Activated CD4-positive, alpha-beta T cell treated with anti-CD3 and anti-CD28 coated beads for 36 hours (primary cell): ENCODE measurements around the gene PMVK. TPM values are rescaled to one million over a fixed set of nuclear protein-coding genes. Genes with fewer than 3 reads are reported as not detected.

ENCODE experiments used
- ATAC-seq: fragments of 200-7000 bp; cut with Tn5 transposase; one replicate; pipeline ENCODE4 v1.10.0; 2021; ENCODE audit warnings: mild to moderate bottlenecking, moderate library complexity
- CTCF ChIA-PET: fragments of 350-600 bp; sonication (Branson Sonifier 250); formaldehyde crosslinking; loops from one replicate; lab custom pipeline; 2021; ENCODE audit warnings: antibody characterized with exemption; lab: Charles Lee
- POLR2A ChIA-PET: fragments of 350-600 bp; sonication (Branson Sonifier 250); formaldehyde crosslinking; loops from one replicate; lab custom pipeline; 2021; ENCODE audit warnings: antibody characterized with exemption, inconsistent platforms; lab: Charles Lee
- DNase-seq: peaks from one replicate; pipeline ENCODE4 v3.0.0-alpha.2; 2020
- H3K27ac Mint-ChIP-seq: one replicate; pipeline ENCODE4 v1.8.0; 2021; ENCODE audit warnings: mixed read lengths
- H3K27me3 Mint-ChIP-seq: one replicate; pipeline ENCODE4 v1.8.0; 2021; ENCODE audit warnings: mixed read lengths
- H3K36me3 Mint-ChIP-seq: one replicate; pipeline ENCODE4 v1.8.0; 2021; ENCODE audit warnings: low read depth, mixed read lengths
- H3K4me1 Mint-ChIP-seq: one replicate; pipeline ENCODE4 v1.8.0; 2021; ENCODE audit warnings: mixed read lengths
- H3K4me3 Mint-ChIP-seq: one replicate; pipeline ENCODE4 v1.8.0; 2021; ENCODE audit warnings: mild to moderate bottlenecking, moderate library complexity, mixed read lengths
- H3K9me3 Mint-ChIP-seq: one replicate; pipeline ENCODE4 v1.8.0; 2021; ENCODE audit warnings: low read depth, mixed read lengths
- intact Hi-C, 2 experiments: fragments of 100-400 bp; cut with DNase I in 1 of 2; cut with micrococcal nuclease in 1 of 2; formaldehyde crosslinking; loops; one replicate each; pipeline versions ENCODE4 v1.14.2 to v1.15.1; 2022 to 2024; cut with DNase I, micrococcal nuclease
- total RNA-seq, 2 experiments: library from RNA; stranded (reverse); gene quantifications; one replicate each; pipeline ENCODE4 v1.2.3, GENCODE V29; 2021

PMVK gene
- total RNA-seq, 2 experiments from 2014 or later, result 17.0 to 36.9 TPM

- DNase-seq (no peak), ATAC-seq (no peak)
- peaks cover 12% of the 10 kb centered on the region for H3K36me3 Mint-ChIP-seq
- no peaks in the 10 kb centered on the region for H3K27me3 Mint-ChIP-seq
- H3K4me3 Mint-ChIP-seq, result peak overlapping the region; percentile 73
- H3K9me3 Mint-ChIP-seq, result no peaks in the 10 kb centered on the region
- ChIA-PET POLR2A (interaction anchor here (0.5 to 3.0 kb wide), 2 partner anchors 17 to 44 kb away, joined by 3 to 10 read pairs; partner anchors contain the start of gene PMVK), CTCF (interaction anchor here (0.7 to 3.3 kb wide), 9 partner anchors 21 to 393 kb away, joined by 3 to 15 read pairs (median 5); partner anchors contain the start of genes ADAM15 and CKS1B)
- H3K4me1 Mint-ChIP-seq, result peaks cover 78% of the 10 kb centered on the region
- intact Hi-C loops, result no loop called here
- H3K27ac Mint-ChIP-seq, result peak overlapping the region; percentile 95
These were observed 16.1 kb upstream of the PMVK start for GRCh38 chr1:154952664-154953063.

- peak overlapping the region; percentile 73 for H3K4me3 Mint-ChIP-seq
- ChIA-PET CTCF (interaction anchor here (0.7 to 3.3 kb wide), 11 partner anchors 22 to 393 kb away, joined by 3 to 15 read pairs (median 4); partner anchors contain the start of genes ADAM15 and CKS1B), POLR2A (interaction anchor here (0.5 to 3.0 kb wide), 3 partner anchors 9 to 44 kb away, joined by 3 to 10 read pairs (median 3); partner anchors contain the start of gene PMVK)
- peaks cover 12% of the 10 kb centered on the region for H3K36me3 Mint-ChIP-seq
- intact Hi-C loops, result no loop called here
- ATAC-seq (peak; percentile 61), DNase-seq (peak; percentile 83)
- peak overlapping the region; percentile 95 for H3K27ac Mint-ChIP-seq
- H3K4me1 Mint-ChIP-seq, result peaks cover 73% of the 10 kb centered on the region
- H3K9me3 Mint-ChIP-seq, result no peaks in the 10 kb centered on the region
- no peaks in the 10 kb centered on the region for H3K27me3 Mint-ChIP-seq
These were observed 15.6 kb upstream of the PMVK start for GRCh38 chr1:154951901-154952657.

GRCh38 chr1:154948079-154948478, 11.6 kb upstream of the PMVK start:
- ATAC-seq (no peak), DNase-seq (no peak)
- Mint-ChIP-seq H3K9me3 (no peaks in the 10 kb centered on the region), H3K27ac (peak overlapping the region; percentile 34), H3K4me1 (peaks cover 45% of the 10 kb centered on the region), H3K36me3 (peaks cover 12% of the 10 kb centered on the region), H3K27me3 (no peaks in the 10 kb centered on the region), H3K4me3 (no peak overlapping the region)
- POLR2A ChIA-PET, result interaction anchor here (0.8 kb wide), 1 partner anchor 12 kb away, joined by 3 read pairs; the partner anchor contains the start of gene PMVK
- CTCF ChIA-PET, result interaction anchor here (0.7 kb wide), 1 partner anchor 388 kb away, joined by 3 read pairs; no protein-coding TSS in a partner anchor
- intact Hi-C loops, result no loop called here

DNA sequence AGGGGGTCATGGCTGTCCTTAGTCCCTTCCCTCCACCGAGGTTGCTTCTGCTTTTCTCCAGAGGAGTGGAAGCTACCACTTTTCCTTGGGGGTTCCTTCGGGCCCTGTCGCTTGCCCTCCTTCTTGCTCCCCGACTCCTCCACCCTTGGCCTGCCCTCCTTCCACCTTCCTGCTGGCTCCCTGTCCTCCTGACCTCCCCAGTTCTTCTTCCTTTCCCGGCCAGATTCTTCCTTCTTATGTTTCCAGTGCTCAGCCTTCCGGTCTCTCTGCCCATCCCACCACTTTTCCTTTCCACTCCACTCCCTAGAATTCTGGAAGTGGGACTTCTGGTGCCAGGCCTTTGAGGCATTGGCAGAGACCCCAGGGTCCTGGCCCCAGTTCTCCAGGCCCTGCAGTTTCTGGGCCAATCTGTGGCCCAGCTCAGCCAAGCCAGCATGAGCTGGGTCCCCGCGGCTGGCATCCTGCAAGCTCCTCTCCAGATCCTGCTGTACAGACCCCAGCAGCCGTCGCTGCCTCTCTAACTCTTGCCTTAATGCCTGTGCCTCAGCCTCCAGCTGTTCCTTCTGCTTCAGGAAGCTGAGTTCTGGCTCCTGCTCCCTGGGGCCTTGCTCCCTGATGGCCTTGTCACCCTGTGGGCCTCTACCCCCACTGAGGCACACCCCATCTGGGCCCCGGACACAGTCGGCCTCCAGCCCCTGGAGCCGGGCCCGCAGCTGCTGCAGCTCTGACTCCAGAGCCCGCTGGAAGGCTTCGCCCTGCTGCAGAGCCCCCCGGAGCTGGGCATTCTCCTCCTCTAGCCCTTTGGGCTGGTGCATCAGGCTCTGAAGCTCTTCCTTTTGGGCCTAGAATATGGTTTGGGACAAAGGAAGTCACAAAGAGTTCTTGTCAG, 9.7 kb upstream of the PMVK start:
- intact Hi-C loops, result no loop called here
- H3K4me1 Mint-ChIP-seq, result peaks cover 45% of the 10 kb centered on the region
- POLR2A ChIA-PET, result no interaction called here
- peaks cover 12% of the 10 kb centered on the region for H3K36me3 Mint-ChIP-seq
- ATAC-seq, result no peak
- no peaks in the 10 kb centered on the region for H3K9me3 Mint-ChIP-seq
- no peak for DNase-seq
- H3K4me3 Mint-ChIP-seq, result no peak overlapping the region
- CTCF ChIA-PET, result interaction anchor here (0.6 to 2.1 kb wide), 6 partner anchors 9 to 386 kb away, joined by 3 to 12 read pairs (median 5); partner anchors contain the start of genes PBXIP1 and PMVK
- no peaks in the 10 kb centered on the region for H3K27me3 Mint-ChIP-seq
- H3K27ac Mint-ChIP-seq, result peak overlapping the region; percentile 31

- CTCF ChIA-PET, result interaction anchor here (0.6 to 2.1 kb wide), 6 partner anchors 9 to 386 kb away, joined by 3 to 12 read pairs (median 7); partner anchors contain the start of genes PBXIP1 and PMVK
- DNase-seq, result no peak
- H3K9me3 Mint-ChIP-seq, result no peaks in the 10 kb centered on the region
- no peak overlapping the region for H3K4me3 Mint-ChIP-seq
- POLR2A ChIA-PET, result interaction anchor here (0.7 kb wide), 1 partner anchor 9 kb away, joined by 3 read pairs; the partner anchor contains the start of gene PMVK
- peak overlapping the region; percentile 25 for H3K27ac Mint-ChIP-seq
- peaks cover 45% of the 10 kb centered on the region for H3K4me1 Mint-ChIP-seq
- no peak for ATAC-seq
- peaks cover 5% of the 10 kb centered on the region for H3K36me3 Mint-ChIP-seq
- intact Hi-C loops, result no loop called here
- H3K27me3 Mint-ChIP-seq, result no peaks in the 10 kb centered on the region
These were observed 8.8 kb upstream of the PMVK start for GRCh38 chr1:154945160-154945961.

- intact Hi-C loops, result no loop called here
- peaks cover 50% of the 10 kb centered on the region for H3K4me1 Mint-ChIP-seq
- peak overlapping the region; percentile 90 for H3K27ac Mint-ChIP-seq
- ChIA-PET POLR2A (interaction anchor here (0.6 to 1.6 kb wide), 3 partner anchors 8 to 276 kb away, joined by 3 to 9 read pairs (median 3); partner anchors contain the start of gene PMVK), CTCF (interaction anchor here (0.5 to 1.9 kb wide), 14 partner anchors 8 to 379 kb away, joined by 3 to 7 read pairs (median 3); partner anchors contain the start of genes ADAM15 and PMVK)
- no peak overlapping the region for H3K4me3 Mint-ChIP-seq
- no peak for DNase-seq
- H3K36me3 Mint-ChIP-seq, result peaks cover 5% of the 10 kb centered on the region
- ATAC-seq, result no peak
- H3K27me3 Mint-ChIP-seq, result no peaks in the 10 kb centered on the region
- no peaks in the 10 kb centered on the region for H3K9me3 Mint-ChIP-seq
These were observed 8.1 kb upstream of the PMVK start for GRCh38 chr1:154944401-154945159.

DNA sequence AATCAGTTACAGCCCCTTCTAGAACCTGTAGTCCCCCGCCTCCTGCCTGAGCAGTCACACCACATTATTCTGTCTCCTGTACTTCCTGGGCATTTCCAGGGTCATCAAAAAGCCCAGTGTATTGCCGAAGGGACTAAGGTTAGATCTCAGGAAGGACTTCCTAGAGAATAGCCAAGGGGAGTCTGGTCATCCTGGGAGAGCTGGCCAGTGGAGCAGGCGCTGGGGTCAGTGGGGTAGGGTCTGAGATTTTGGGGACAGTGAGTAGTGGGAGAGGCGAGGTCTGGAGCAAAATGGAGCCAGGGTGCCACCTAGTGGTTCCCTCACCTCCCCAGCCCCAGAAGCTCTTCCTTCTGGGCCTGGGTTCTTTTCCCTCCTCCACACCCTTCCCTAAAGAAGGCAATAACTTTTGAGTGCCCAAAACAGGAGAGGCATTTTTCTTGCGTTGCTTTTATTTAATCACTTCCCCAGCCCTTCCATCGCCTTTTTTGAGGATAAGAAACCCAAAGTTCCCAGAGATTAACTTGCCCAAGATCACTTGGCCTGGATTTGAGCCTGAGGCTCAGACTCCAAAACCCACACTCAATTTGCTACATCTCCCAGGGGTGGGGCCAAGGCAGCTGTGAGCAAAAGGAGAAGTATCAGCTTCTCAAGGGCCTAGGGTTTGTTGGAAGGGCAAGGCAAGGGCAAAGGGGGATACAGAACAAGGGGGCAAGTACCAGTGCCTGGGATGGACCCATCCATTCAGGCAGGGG, 7.3 kb upstream of the PMVK start:
- DNase-seq (peak; percentile 70), ATAC-seq (peak; percentile 48)
- no peak overlapping the region for H3K4me3 Mint-ChIP-seq
- intact Hi-C loops, result no loop called here
- H3K27ac Mint-ChIP-seq, result peak overlapping the region; percentile 90
- H3K27me3 Mint-ChIP-seq, result no peaks in the 10 kb centered on the region
- ChIA-PET CTCF (interaction anchor here (0.5 to 1.5 kb wide), 16 partner anchors 16 to 378 kb away, joined by 3 to 4 read pairs (median 3); partner anchors contain the start of gene ADAM15), POLR2A (interaction anchor here (0.6 to 1.6 kb wide), 2 partner anchors 25 to 275 kb away, joined by 3 to 9 read pairs; no protein-coding TSS in a partner anchor)
- peaks cover 53% of the 10 kb centered on the region for H3K4me1 Mint-ChIP-seq
- no peaks in the 10 kb centered on the region for H3K9me3 Mint-ChIP-seq
- H3K36me3 Mint-ChIP-seq, result peaks cover 4% of the 10 kb centered on the region

- Mint-ChIP-seq H3K36me3 (peaks cover under 1% of the 10 kb centered on the region), H3K9me3 (no peaks in the 10 kb centered on the region), H3K4me3 (no peak overlapping the region), H3K4me1 (peaks cover 64% of the 10 kb centered on the region), H3K27me3 (no peaks in the 10 kb centered on the region), H3K27ac (peak overlapping the region; percentile 90)
- ChIA-PET POLR2A (interaction anchor here (0.6 kb wide), 1 partner anchor 32 kb away, joined by 8 read pairs; no protein-coding TSS in a partner anchor), CTCF (interaction anchor here (1.1 to 1.3 kb wide), 2 partner anchors 118 to 194 kb away, joined by 3 read pairs; no protein-coding TSS in a partner anchor)
- ATAC-seq, result no peak
- DNase-seq, result no peak
- intact Hi-C loops, result no loop called here
These were observed 5.0 kb upstream of the PMVK start for GRCh38 chr1:154941333-154942013.
